ENCODE results near the gene SAMD4B.

DNA sequence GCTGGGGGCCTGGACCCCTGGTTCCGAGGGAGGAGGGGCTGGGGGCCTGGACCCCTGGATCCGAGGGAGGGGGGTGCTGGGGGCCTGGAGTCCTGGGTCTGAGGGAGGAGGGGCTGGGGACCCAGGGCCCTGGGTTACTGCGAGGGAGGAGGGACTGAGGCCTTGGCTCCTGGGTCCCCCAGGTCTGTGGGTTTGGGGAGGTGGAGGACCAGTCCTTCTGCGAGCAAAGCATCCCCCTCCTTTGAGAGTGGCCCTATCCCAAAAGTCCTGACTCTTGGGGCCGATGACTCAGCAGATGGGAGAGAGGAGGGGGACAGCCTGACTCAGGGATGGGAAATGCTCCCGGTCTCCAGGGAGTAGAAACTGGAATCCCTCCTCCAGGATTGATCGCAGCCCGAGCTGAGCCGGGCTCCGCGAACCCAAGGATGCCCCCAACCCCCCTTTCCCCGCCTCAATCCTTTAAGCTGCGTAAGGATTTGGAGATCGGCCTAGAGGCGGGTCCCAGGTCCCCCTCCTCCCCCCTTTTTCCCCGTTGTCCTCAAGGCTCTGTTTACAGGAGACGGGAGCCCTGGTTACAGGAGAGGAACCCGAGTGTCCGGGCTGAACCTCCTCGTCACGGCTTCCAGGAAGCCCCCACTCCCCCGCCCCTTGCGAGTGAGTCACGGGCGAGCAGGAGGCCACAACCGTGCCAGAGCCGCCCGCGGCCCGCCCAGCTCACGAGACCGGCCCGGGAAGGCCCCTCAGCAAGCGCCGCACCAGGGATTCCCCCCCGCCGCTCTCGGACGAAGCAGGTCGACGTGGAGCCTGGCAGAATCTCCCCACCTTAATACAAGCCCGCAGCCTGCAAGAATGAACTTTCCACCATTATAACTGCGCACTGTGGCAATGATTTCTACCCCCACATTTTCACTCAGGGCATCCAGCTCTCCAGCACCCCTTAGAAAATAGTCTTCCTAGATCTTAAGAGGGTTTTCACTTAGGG lies 61.4 kb downstream of the SAMD4B start:
- TF ChIP-seq TAF1 (IDR thresholded peaks at IDR 0.05; ENCODE audit: control insufficient read depth, extremely low read depth, insufficient read depth, low read length, severe bottlenecking): no peak
- TF ChIP-seq, protein P1, sequence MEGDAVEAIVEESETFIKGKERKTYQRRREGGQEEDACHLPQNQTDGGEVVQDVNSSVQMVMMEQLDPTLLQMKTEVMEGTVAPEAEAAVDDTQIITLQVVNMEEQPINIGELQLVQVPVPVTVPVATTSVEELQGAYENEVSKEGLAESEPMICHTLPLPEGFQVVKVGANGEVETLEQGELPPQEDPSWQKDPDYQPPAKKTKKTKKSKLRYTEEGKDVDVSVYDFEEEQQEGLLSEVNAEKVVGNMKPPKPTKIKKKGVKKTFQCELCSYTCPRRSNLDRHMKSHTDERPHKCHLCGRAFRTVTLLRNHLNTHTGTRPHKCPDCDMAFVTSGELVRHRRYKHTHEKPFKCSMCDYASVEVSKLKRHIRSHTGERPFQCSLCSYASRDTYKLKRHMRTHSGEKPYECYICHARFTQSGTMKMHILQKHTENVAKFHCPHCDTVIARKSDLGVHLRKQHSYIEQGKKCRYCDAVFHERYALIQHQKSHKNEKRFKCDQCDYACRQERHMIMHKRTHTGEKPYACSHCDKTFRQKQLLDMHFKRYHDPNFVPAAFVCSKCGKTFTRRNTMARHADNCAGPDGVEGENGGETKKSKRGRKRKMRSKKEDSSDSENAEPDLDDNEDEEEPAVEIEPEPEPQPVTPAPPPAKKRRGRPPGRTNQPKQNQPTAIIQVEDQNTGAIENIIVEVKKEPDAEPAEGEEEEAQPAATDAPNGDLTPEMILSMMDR (IDR thresholded peaks at IDR 0.05 in 2 of 3, conservative IDR thresholded peaks at IDR 0.05 in 1 of 3; ENCODE audit: insufficient read depth in 2 of 3, low read depth in 1 of 3, low read length in 3 of 3): no peak
- TF ChIP-seq SMARCB1 (IDR thresholded peaks at IDR 0.05; ENCODE audit: insufficient read length, low read depth): no peak
- TF ChIP-seq ELF4 (CRISPR knock-in tag; IDR thresholded peaks at IDR 0.05): no peak
- TF ChIP-seq NFXL1 (CRISPR knock-in tag; IDR thresholded peaks at IDR 0.05): no peak
- peak; percentile 55; the same call in 1 of the 2 replicates for TF ChIP-seq POLR2A (conservative IDR thresholded peaks at IDR 0.05)
- peak; percentile 58; the same call in 1 of the 2 replicates for TF ChIP-seq HNRNPL (IDR thresholded peaks at IDR 0.05; ENCODE audit: low read depth, low read length)
- TF ChIP-seq, protein P2, sequence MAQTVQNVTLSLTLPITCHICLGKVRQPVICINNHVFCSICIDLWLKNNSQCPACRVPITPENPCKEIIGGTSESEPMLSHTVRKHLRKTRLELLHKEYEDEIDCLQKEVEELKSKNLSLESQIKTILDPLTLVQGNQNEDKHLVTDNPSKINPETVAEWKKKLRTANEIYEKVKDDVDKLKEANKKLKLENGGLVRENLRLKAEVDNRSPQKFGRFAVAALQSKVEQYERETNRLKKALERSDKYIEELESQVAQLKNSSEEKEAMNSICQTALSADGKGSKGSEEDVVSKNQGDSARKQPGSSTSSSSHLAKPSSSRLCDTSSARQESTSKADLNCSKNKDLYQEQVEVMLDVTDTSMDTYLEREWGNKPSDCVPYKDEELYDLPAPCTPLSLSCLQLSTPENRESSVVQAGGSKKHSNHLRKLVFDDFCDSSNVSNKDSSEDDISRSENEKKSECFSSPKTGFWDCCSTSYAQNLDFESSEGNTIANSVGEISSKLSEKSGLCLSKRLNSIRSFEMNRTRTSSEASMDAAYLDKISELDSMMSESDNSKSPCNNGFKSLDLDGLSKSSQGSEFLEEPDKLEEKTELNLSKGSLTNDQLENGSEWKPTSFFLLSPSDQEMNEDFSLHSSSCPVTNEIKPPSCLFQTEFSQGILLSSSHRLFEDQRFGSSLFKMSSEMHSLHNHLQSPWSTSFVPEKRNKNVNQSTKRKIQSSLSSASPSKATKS (CRISPR knock-in tag; IDR thresholded peaks at IDR 0.05): no peak
- peak in 1 of 2 experiments; percentile 35; a peak in 1 of 4 replicates for TF ChIP-seq RCOR1 (IDR thresholded peaks at IDR 0.05; ENCODE audit: borderline replicate concordance in 1 of 2, low read depth in 2 of 2, low read length in 2 of 2)
- no peak for TF ChIP-seq HDAC6 (IDR thresholded peaks at IDR 0.05; ENCODE audit: low read depth, low read length)
- TF ChIP-seq, protein P3, sequence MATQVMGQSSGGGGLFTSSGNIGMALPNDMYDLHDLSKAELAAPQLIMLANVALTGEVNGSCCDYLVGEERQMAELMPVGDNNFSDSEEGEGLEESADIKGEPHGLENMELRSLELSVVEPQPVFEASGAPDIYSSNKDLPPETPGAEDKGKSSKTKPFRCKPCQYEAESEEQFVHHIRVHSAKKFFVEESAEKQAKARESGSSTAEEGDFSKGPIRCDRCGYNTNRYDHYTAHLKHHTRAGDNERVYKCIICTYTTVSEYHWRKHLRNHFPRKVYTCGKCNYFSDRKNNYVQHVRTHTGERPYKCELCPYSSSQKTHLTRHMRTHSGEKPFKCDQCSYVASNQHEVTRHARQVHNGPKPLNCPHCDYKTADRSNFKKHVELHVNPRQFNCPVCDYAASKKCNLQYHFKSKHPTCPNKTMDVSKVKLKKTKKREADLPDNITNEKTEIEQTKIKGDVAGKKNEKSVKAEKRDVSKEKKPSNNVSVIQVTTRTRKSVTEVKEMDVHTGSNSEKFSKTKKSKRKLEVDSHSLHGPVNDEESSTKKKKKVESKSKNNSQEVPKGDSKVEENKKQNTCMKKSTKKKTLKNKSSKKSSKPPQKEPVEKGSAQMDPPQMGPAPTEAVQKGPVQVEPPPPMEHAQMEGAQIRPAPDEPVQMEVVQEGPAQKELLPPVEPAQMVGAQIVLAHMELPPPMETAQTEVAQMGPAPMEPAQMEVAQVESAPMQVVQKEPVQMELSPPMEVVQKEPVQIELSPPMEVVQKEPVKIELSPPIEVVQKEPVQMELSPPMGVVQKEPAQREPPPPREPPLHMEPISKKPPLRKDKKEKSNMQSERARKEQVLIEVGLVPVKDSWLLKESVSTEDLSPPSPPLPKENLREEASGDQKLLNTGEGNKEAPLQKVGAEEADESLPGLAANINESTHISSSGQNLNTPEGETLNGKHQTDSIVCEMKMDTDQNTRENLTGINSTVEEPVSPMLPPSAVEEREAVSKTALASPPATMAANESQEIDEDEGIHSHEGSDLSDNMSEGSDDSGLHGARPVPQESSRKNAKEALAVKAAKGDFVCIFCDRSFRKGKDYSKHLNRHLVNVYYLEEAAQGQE (IDR thresholded peaks at IDR 0.05; ENCODE audit: borderline replicate concordance): no peak; the same call in 1 of the 2 replicates
- TF ChIP-seq, protein P3 (CRISPR knock-in tag; IDR thresholded peaks at IDR 0.05; ENCODE audit: low read depth): no peak
- TF ChIP-seq, protein P4, sequence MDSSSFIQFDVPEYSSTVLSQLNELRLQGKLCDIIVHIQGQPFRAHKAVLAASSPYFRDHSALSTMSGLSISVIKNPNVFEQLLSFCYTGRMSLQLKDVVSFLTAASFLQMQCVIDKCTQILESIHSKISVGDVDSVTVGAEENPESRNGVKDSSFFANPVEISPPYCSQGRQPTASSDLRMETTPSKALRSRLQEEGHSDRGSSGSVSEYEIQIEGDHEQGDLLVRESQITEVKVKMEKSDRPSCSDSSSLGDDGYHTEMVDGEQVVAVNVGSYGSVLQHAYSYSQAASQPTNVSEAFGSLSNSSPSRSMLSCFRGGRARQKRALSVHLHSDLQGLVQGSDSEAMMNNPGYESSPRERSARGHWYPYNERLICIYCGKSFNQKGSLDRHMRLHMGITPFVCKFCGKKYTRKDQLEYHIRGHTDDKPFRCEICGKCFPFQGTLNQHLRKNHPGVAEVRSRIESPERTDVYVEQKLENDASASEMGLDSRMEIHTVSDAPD (CRISPR knock-in tag; IDR thresholded peaks at IDR 0.05): no peak

Measured in K562 (cell line).